A549 (cell line): Measurements from ENCODE around the gene LIN7A. TPM values are rescaled to one million over a fixed set of nuclear protein-coding genes. Genes with fewer than 3 reads are reported as not detected.

ENCODE experiments used
- ATAC-seq, 2 experiments: fragments of 200-7000 bp in 1 of 2; fragments of >200 bp in 1 of 2; cut with Nextera tagmentation in 1 of 2; cut with Tn5 transposase in 1 of 2; 3 replicates each; pipeline versions ENCODE4 v1.8.0 to v1.9.1; 2018 to 2020; ENCODE audit warnings: mild to moderate bottlenecking in 1 of 2, moderate library complexity in 1 of 2
- CTCF ChIA-PET: fragments of 300-600 bp; sonication (Branson Sonifier 250); formaldehyde crosslinking; extraction: SDS; loops from one replicate; lab custom pipeline; 2021; ENCODE audit warnings: antibody characterized with exemption, inconsistent platforms; lab: Yijun Ruan, JAX
- POLR2A ChIA-PET: fragments of 350-600 bp; formaldehyde crosslinking; extraction: SDS; loops from one replicate; lab custom pipeline; 2021; ENCODE audit warnings: antibody characterized with exemption, inconsistent platforms; lab: Yijun Ruan, JAX
- DNase-seq, 2 experiments: peaks; one replicate each; pipeline versions ENCODE4 v3.0.0 to v3.0.0-alpha.2; 2011 to 2016; ENCODE audit warnings: low read depth in 1 of 2, low spot score in 1 of 2
- FAIRE-seq: peaks from 2 replicates; lab custom pipeline; 2011; peaks lifted over from hg19 to GRCh38; lab: Jason Lieb, UNC
- H3K27ac ChIP-seq, 2 experiments: fragments of >200 bp; sonication (Bioruptor Twin); formaldehyde crosslinking; 3 replicates each; pipeline ENCODE4 v1.5.1; 2016 to 2017
- H3K4me1 ChIP-seq: fragments of >200 bp; sonication (Bioruptor Twin); formaldehyde crosslinking; 3 replicates; pipeline ENCODE4 v1.6.1; 2016
- H3K4me2 ChIP-seq: fragments of >200 bp; sonication (Bioruptor Twin); formaldehyde crosslinking; 3 replicates; pipeline ENCODE4 v1.6.1; 2016
- H3K4me3 ChIP-seq: fragments of >200 bp; sonication (Bioruptor Twin); formaldehyde crosslinking; 3 replicates; pipeline ENCODE4 v1.5.1; 2016
- H3K9me3 ChIP-seq: fragments of >200 bp; sonication (Bioruptor Twin); formaldehyde crosslinking; 3 replicates; pipeline ENCODE4 v1.6.1; 2016
- BCL3 ChIP-seq: fragments of >200 bp; sonication (Bioruptor Twin); formaldehyde crosslinking; IDR thresholded peaks from 3 replicates; pipeline ENCODE4 v1.6.1; 2016
- CEBPB ChIP-seq, 2 experiments: fragments of >200 bp in 1 of 2; sonication (Bioruptor Twin) in 1 of 2; formaldehyde crosslinking in 1 of 2; IDR thresholded peaks; 2 replicates each; pipeline ENCODE4 v1.6.1; 2012 to 2016
- CHD2 ChIP-seq: fragments of 150-350 bp; IDR thresholded peaks from 2 replicates; pipeline ENCODE4 v1.6.1; 2014; ENCODE audit warnings: low read length; ENCODE audit not compliant: partially characterized antibody
- EHF ChIP-seq: fragments of 250-450 bp; sonication (Bioruptor Pico); IDR thresholded peaks from 2 replicates; pipeline ENCODE4 v1.5.0; 2020; ENCODE audit warnings: mild to moderate bottlenecking
- EHMT2 ChIP-seq: fragments of 200-600 bp; sonication (generic); IDR thresholded peaks from 2 replicates; pipeline ENCODE4 v1.6.1; 2016; ENCODE audit warnings: antibody characterized with exemption, low read depth, mild to moderate bottlenecking, moderate library complexity
- ELK1 ChIP-seq: fragments of 150-350 bp; IDR thresholded peaks from 2 replicates; pipeline ENCODE4 v1.6.1; 2014; ENCODE audit warnings: low read depth, mild to moderate bottlenecking, low read length
- ESRRA ChIP-seq: fragments of 150-350 bp; IDR thresholded peaks from 2 replicates; pipeline ENCODE4 v1.6.1; 2014; ENCODE audit warnings: mild to moderate bottlenecking, low read length, borderline replicate concordance
- FOSL2 ChIP-seq, 2 experiments: fragments of 450-650 bp in 1 of 2; fragments of >200 bp in 1 of 2; sonication (Bioruptor Twin) in 1 of 2; formaldehyde crosslinking; IDR thresholded peaks; 2 replicates each; pipeline versions ENCODE4 v1.5.0 to v1.6.1; 2016 to 2020; ENCODE audit warnings: mild to moderate bottlenecking in 1 of 2, moderate library complexity in 1 of 2
- FOXS1 ChIP-seq: fragments of 250-450 bp; sonication (Bioruptor Pico); IDR thresholded peaks from 2 replicates; pipeline ENCODE4 v1.5.0; 2020; ENCODE audit warnings: mild to moderate bottlenecking, moderate library complexity
- HDAC2 ChIP-seq: fragments of 200-600 bp; sonication (generic); IDR thresholded peaks from 2 replicates; pipeline ENCODE4 v1.6.1; 2016
- HEYL ChIP-seq: fragments of 250-450 bp; sonication (Bioruptor Pico); IDR thresholded peaks from 2 replicates; pipeline ENCODE4 v1.8.0; 2021; ENCODE audit warnings: mild to moderate bottlenecking, moderate library complexity
- HMGXB4 ChIP-seq: fragments of 250-450 bp; sonication (Bioruptor Pico); IDR thresholded peaks from 2 replicates; pipeline ENCODE4 v1.5.0; 2021; ENCODE audit warnings: mild to moderate bottlenecking, moderate library complexity, borderline replicate concordance
- HOXB5 ChIP-seq: fragments of 250-450 bp; sonication (Bioruptor Pico); IDR thresholded peaks from 2 replicates; pipeline ENCODE4 v1.5.0; 2020; ENCODE audit warnings: mild to moderate bottlenecking, moderate library complexity
- JUN ChIP-seq, 2 experiments: fragments of >200 bp; sonication (Bioruptor Twin); formaldehyde crosslinking; IDR thresholded peaks; 2 replicates in 1 of 2; 3 replicates in 1 of 2; pipeline ENCODE4 v1.6.1; 2016 to 2017
- KDM5A ChIP-seq: fragments of 200-600 bp; sonication (generic); IDR thresholded peaks from 2 replicates; pipeline ENCODE4 v1.6.1; 2016; ENCODE audit warnings: antibody characterized with exemption, mild to moderate bottlenecking
- MAX ChIP-seq: IDR thresholded peaks from 2 replicates; pipeline ENCODE4 v1.6.1; 2012
- PHF8 ChIP-seq: fragments of 200-600 bp; sonication (generic); IDR thresholded peaks from 2 replicates; pipeline ENCODE4 v1.6.1; 2016; ENCODE audit warnings: low read depth, mild to moderate bottlenecking, antibody characterized with exemption, moderate library complexity, borderline replicate concordance
- RAD21 ChIP-seq, 2 experiments: fragments of >200 bp in 1 of 2; sonication (Bioruptor Twin) in 1 of 2; formaldehyde crosslinking in 1 of 2; IDR thresholded peaks in 1 of 2; conservative IDR thresholded peaks in 1 of 2; 2 replicates in 1 of 2; 3 replicates in 1 of 2; pipeline ENCODE4 v1.6.1; 2012 to 2018; ENCODE audit warnings: inconsistent platforms in 1 of 2
- REST ChIP-seq: fragments of 200-600 bp; sonication (generic); IDR thresholded peaks from 2 replicates; pipeline ENCODE4 v1.6.1; 2016; ENCODE audit warnings: antibody characterized with exemption, mild to moderate bottlenecking, moderate library complexity
- RNF2 ChIP-seq: fragments of 200-600 bp; sonication (generic); IDR thresholded peaks from 2 replicates; pipeline ENCODE4 v1.6.1; 2016; ENCODE audit warnings: low read depth, mild to moderate bottlenecking, antibody characterized with exemption, moderate library complexity, borderline replicate concordance
- SREBF2 ChIP-seq: fragments of 450-650 bp; IDR thresholded peaks from 2 replicates; pipeline ENCODE4 v1.6.1; 2014; ENCODE audit warnings: mild to moderate bottlenecking, moderate library complexity
- TFCP2L1 ChIP-seq: fragments of 250-450 bp; sonication (Bioruptor Pico); IDR thresholded peaks from 2 replicates; pipeline ENCODE4 v1.5.0; 2021; ENCODE audit warnings: mild to moderate bottlenecking
- ZFP36 ChIP-seq: fragments of 450-650 bp; IDR thresholded peaks from 2 replicates; pipeline ENCODE4 v1.6.1; 2014; ENCODE audit warnings: borderline replicate concordance; ENCODE audit not compliant: partially characterized antibody
- whole genome bisulfite sequencing: methylation state at CpG from one replicate; pipeline ENCODE4 v1.1.6; 2017; ENCODE audit errors: missing lambda C conversion rate; 5-methylcytosine and 5-hydroxymethylcytosine counted together
- polyA plus RNA-seq, 4 experiments: library from polyadenylated mRNA; depleted of rRNA in 3 of 4; stranded (reverse); fragments of >200 nt; fragmentation: RNase III in 1 of 4; extraction: RNeasy Plus Mini Kit Qiagen cat#74134 plus additional on column Dnase treatment in 1 of 4; gene quantifications; 2 replicates in 3 of 4; 3 replicates in 1 of 4; pipeline ENCODE4 v1.2.3, GENCODE V29; 2011 to 2017
- TF ChIP-seq, protein P1 (sequence below): IDR thresholded peaks from 2 replicates; pipeline ENCODE4 v1.6.1; 2012
- TF ChIP-seq, protein P2 (sequence below): IDR thresholded peaks from 2 replicates; pipeline ENCODE4 v1.6.1; 2012; ENCODE audit warnings: low read depth, borderline replicate concordance

LIN7A gene
- polyA plus RNA-seq, 2 of the 4 experiments (the other 2 are of a cell fraction), result 0.23 to 2.6 TPM

DNA sequence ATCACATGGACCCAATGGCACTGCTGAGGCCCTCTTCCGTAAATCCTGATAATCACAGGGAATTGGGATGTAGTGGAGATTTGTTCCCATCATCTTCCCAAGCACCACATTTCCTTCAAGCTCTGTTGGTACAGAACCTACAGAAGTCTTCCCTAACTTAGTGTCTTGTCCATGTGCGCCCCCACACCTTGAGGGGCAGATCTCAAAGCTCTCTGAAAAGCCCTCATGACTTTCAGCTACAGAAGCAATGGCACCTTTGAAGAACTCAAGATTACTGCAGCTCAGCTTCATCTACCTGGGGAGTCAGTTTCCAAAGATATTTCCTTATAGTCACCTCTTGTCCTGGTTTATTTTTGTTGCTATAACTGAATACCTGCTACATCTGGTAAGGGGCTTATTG lies 166.8 kb downstream of the LIN7A start:
- FAIRE-seq (no peak), ATAC-seq (no peak), DNase-seq (no peak)
- 73% methylated on average over 2 of the region's 2 CpGs for WGBS
- Histone ChIP-seq H3K4me2 (no peak overlapping the region), H3K9me3 (no peaks in the 10 kb centered on the region)
- POLR2A ChIA-PET, result no interaction called here
- TF ChIP-seq SREBF2 (no peak), MAX (no peak), EHF (CRISPR knock-in tag) (no peak), HOXB5 (CRISPR knock-in tag) (no peak), ZFP36 (no peak), FOSL2 (IDR thresholded peaks at IDR 0.05) (no peak), FOSL2 (CRISPR knock-in tag; IDR thresholded peaks at IDR 0.05) (no peak), RAD21 (conservative IDR thresholded peaks at IDR 0.05 in 1 of 2, IDR thresholded peaks at IDR 0.05 in 1 of 2) (no peak), CHD2 (no peak), HDAC2 (no peak), CEBPB (IDR thresholded peaks at IDR 0.05) (no peak), ESRRA (no peak), RNF2 (no peak), FOXS1 (CRISPR knock-in tag) (no peak)
- TF ChIP-seq, all 56 proteins: peak for 0
- Histone ChIP-seq H3K4me3 (no peak overlapping the region), H3K4me1 (no peaks in the 10 kb centered on the region), H3K27ac (no peak overlapping the region)
- CTCF ChIA-PET, result interaction anchor here (0.8 kb wide), 1 partner anchor 359 kb away, joined by 3 read pairs; no protein-coding TSS in a partner anchor

- no peaks in the 10 kb centered on the region for H3K9me3 ChIP-seq
- H3K4me2 ChIP-seq, result no peak overlapping the region
- H3K4me1 ChIP-seq, result no peaks in the 10 kb centered on the region
- ChIA-PET POLR2A (no interaction called here), CTCF (no interaction called here)
- TF ChIP-seq REST, result no peak
- TF ChIP-seq FOSL2 (IDR thresholded peaks at IDR 0.05), result no peak
- TF ChIP-seq FOSL2 (CRISPR knock-in tag; IDR thresholded peaks at IDR 0.05), result no peak
- no peak for TF ChIP-seq ESRRA
- TF ChIP-seq RAD21 (conservative IDR thresholded peaks at IDR 0.05 in 1 of 2, IDR thresholded peaks at IDR 0.05 in 1 of 2), result no peak
- no peak for TF ChIP-seq TFCP2L1 (CRISPR knock-in tag)
- no peak for TF ChIP-seq JUN (IDR thresholded peaks at IDR 0.05)
- TF ChIP-seq BCL3, result no peak
- TF ChIP-seq ELK1, result no peak
- no peak for TF ChIP-seq EHMT2
- no peak for TF ChIP-seq PHF8
- TF ChIP-seq, protein P1, sequence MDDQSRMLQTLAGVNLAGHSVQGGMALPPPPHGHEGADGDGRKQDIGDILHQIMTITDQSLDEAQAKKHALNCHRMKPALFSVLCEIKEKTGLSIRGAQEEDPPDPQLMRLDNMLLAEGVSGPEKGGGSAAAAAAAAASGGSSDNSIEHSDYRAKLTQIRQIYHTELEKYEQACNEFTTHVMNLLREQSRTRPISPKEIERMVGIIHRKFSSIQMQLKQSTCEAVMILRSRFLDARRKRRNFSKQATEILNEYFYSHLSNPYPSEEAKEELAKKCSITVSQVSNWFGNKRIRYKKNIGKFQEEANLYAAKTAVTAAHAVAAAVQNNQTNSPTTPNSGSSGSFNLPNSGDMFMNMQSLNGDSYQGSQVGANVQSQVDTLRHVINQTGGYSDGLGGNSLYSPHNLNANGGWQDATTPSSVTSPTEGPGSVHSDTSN, result no peak
- TF ChIP-seq KDM5A, result no peak
- TF ChIP-seq, protein P2, sequence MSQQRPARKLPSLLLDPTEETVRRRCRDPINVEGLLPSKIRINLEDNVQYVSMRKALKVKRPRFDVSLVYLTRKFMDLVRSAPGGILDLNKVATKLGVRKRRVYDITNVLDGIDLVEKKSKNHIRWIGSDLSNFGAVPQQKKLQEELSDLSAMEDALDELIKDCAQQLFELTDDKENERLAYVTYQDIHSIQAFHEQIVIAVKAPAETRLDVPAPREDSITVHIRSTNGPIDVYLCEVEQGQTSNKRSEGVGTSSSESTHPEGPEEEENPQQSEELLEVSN, result no peak
- no peak for TF ChIP-seq HMGXB4 (CRISPR knock-in tag)
- TF ChIP-seq HEYL (CRISPR knock-in tag), result no peak
- no peak overlapping the region for H3K4me3 ChIP-seq
- 45% methylated on average over 1 of the region's 1 CpG for WGBS
- FAIRE-seq (no peak), DNase-seq (no peak), ATAC-seq (no peak)
- H3K27ac ChIP-seq, result no peak overlapping the region
These were observed 168.1 kb downstream of the LIN7A start for GRCh38 chr12:80769553-80770140.
